ENCODE data around the gene JPT1. TPM values are rescaled to one million over a fixed set of nuclear protein-coding genes. Genes with fewer than 3 reads are reported as not detected.
"Not testable (repeated sequence)": the region's sequence is repeated elsewhere in the genome, so short reads cannot be mapped to it uniquely, and the experiment has no call there.

The JPT1 gene
- total and polyA plus RNA-seq, 8 donors: 8.0 to 405 (median 115) TPM

GRCh38 chr17:75176625-75177024 lies 22.3 kb upstream of the JPT1 start:
- H3K36me3 ChIP-seq: peaks cover 58 to 90% (median 83%) of the 10 kb centered on the region in 4 donors

GRCh38 chr17:75174996-75175395 lies 20.7 kb upstream of the JPT1 start:
- Histone ChIP-seq H3K4me1 (peaks cover 5 to 70% (median 26%) of the 10 kb centered on the region in 4 donors), H3K27ac (no peak overlapping the region), H3K36me3 (peaks cover 51 to 99% (median 95%) of the 10 kb centered on the region in 4 donors), H3K9me3 (no peaks in the 10 kb centered on the region), H3K4me3 (no peak overlapping the region), H3K27me3 (no peaks in the 10 kb centered on the region)
- no peak for TF ChIP-seq POLR2A (IDR thresholded peaks at IDR 0.05)
- no peak for TF ChIP-seq EP300 (IDR thresholded peaks at IDR 0.05)
- TF ChIP-seq, protein P1, sequence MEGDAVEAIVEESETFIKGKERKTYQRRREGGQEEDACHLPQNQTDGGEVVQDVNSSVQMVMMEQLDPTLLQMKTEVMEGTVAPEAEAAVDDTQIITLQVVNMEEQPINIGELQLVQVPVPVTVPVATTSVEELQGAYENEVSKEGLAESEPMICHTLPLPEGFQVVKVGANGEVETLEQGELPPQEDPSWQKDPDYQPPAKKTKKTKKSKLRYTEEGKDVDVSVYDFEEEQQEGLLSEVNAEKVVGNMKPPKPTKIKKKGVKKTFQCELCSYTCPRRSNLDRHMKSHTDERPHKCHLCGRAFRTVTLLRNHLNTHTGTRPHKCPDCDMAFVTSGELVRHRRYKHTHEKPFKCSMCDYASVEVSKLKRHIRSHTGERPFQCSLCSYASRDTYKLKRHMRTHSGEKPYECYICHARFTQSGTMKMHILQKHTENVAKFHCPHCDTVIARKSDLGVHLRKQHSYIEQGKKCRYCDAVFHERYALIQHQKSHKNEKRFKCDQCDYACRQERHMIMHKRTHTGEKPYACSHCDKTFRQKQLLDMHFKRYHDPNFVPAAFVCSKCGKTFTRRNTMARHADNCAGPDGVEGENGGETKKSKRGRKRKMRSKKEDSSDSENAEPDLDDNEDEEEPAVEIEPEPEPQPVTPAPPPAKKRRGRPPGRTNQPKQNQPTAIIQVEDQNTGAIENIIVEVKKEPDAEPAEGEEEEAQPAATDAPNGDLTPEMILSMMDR (IDR thresholded peaks at IDR 0.05): no peak
- no peak for TF ChIP-seq POLR2AphosphoS5 (IDR thresholded peaks at IDR 0.05)
- intact Hi-C loops (cut with DNase I; ENCODE audit: low total_unique reads): loop anchor here (10.0 kb wide), 1 partner anchor 60 kb away; no protein-coding TSS in a partner anchor
- WGBS, 5 donors: 92 to 96% (median 95%) methylated on average over 11 of the region's 11 CpGs
- no peak for DNase-seq

More at GRCh38 chr17:75176625-75177024, 22.3 kb upstream of the JPT1 start:
- Histone ChIP-seq H3K27ac (no peak overlapping the region), H3K4me1 (peaks cover 15 to 73% (median 29%) of the 10 kb centered on the region in 4 donors), H3K4me3 (no peak overlapping the region), H3K9me3 (no peaks in the 10 kb centered on the region), H3K27me3 (no peaks in the 10 kb centered on the region)
- 84 to 91% (median 86%) methylated on average over 5 of the region's 5 CpGs for WGBS, 5 donors
- intact Hi-C loops (cut with DNase I; ENCODE audit: low total_unique reads): loop anchor here (10.0 kb wide), 1 partner anchor 62 kb away; no protein-coding TSS in a partner anchor
- no peak for DNase-seq
- TF ChIP-seq, protein P1 (IDR thresholded peaks at IDR 0.05): no peak
- TF ChIP-seq EP300 (IDR thresholded peaks at IDR 0.05) (no peak), POLR2A (IDR thresholded peaks at IDR 0.05) (no peak), POLR2AphosphoS5 (IDR thresholded peaks at IDR 0.05) (no peak)

DNA sequence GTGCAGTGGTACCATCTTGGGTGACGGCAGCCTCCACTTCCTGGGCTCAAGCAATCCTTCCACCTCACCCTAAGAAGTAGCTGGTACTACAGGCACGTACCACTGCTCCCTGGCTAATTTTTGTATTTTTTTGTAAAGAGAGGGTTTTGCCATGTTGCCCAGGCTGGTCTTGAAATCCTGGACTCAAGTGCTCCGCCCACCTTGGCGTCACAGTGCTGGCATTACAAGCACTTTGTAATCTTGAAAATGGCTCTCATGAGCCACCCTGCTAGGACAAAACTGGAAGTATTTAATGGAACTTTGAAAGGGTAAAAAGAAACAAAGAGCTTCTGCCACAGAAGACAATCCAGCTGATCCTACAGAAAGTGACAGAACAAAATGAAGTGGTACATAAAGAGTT lies 19.2 kb upstream of the JPT1 start:
- peaks cover 52 to 99% (median 95%) of the 10 kb centered on the region in 4 donors for H3K36me3 ChIP-seq
- WGBS, 5 donors: 75 to 86% (median 81%) methylated on average over 4 of the region's 4 CpGs

DNA sequence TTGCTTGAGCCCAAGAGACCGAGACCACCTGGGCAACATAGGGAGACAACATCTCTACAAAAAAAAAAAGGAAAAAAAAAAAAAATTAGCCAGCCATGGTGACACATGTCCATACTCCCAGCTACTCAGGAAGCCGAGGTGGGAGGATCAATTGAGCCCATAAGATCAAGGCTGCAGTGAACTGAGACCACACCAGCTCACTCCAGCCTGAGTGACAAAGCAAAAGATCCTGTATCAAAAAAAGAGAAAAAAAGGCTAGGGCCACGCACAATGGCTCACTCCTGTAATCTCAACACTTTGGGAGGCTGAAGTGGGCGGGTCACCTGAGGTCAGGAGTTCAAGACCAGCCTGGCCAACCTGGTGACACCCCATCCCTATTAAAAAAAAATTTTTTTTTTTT lies 14.7 kb upstream of the JPT1 start:
- intact Hi-C loops (cut with DNase I; ENCODE audit: low total_unique reads): no loop called here
- Histone ChIP-seq H3K4me1 (peaks cover 0 to 61% (median 18%) of the 10 kb centered on the region in 4 donors), H3K36me3 (peaks cover 36 to 97% (median 90%) of the 10 kb centered on the region in 4 donors), H3K27me3 (no peaks in the 10 kb centered on the region), H3K9me3 (no peaks in the 10 kb centered on the region), H3K4me3 (no peak overlapping the region), H3K27ac (peak overlapping the region in 1 of 5 donors; percentile 25)
- DNase-seq: no peak
- 70 to 83% (median 77%) methylated on average over 4 of the region's 4 CpGs for WGBS, 5 donors
- TF ChIP-seq POLR2AphosphoS5 (IDR thresholded peaks at IDR 0.05) (no peak), POLR2A (IDR thresholded peaks at IDR 0.05) (no peak), EP300 (IDR thresholded peaks at IDR 0.05) (no peak)
- TF ChIP-seq, protein P1 (IDR thresholded peaks at IDR 0.05): no peak

More for the DNA sequence above, 19.2 kb upstream of the JPT1 start:
- TF ChIP-seq, protein P1 (IDR thresholded peaks at IDR 0.05): no peak
- TF ChIP-seq EP300 (IDR thresholded peaks at IDR 0.05) (no peak), POLR2AphosphoS5 (IDR thresholded peaks at IDR 0.05) (no peak), POLR2A (IDR thresholded peaks at IDR 0.05) (no peak)
- Histone ChIP-seq H3K4me1 (peaks cover 0 to 70% (median 21%) of the 10 kb centered on the region in 4 donors), H3K4me3 (no peak overlapping the region), H3K9me3 (no peaks in the 10 kb centered on the region), H3K27ac (no peak overlapping the region), H3K27me3 (no peaks in the 10 kb centered on the region)
- intact Hi-C loops (cut with DNase I; ENCODE audit: low total_unique reads): loop anchor here (10.0 kb wide), 1 partner anchor 59 kb away; no protein-coding TSS in a partner anchor
- DNase-seq: no peak

DNA sequence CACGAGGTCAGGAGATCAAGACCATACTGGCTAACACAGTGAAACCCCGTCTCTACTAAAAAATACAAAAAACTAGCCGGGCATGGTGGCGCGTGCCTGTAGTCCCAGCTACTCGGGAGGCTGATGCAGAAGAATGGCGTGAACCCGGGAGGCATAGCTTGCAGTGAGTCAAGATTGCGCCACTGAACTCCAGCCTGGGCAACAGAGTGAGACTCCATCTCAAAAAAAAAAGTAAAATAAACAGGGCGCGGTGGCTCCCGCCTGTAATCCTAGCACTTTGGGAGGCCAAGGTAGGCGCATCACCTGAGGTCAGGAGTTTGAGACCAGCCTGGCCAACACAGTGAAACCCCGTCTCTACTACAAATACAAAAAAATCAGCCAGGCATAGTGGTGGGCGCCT lies 10.3 kb upstream of the JPT1 start:
- DNase-seq; H3K27ac ChIP-seq; H3K4me3 ChIP-seq; H3K9me3 ChIP-seq; H3K27me3 ChIP-seq; intact Hi-C loops (cut with DNase I; ENCODE audit: low total_unique reads): not testable (repeated sequence)
- 94 to 98% (median 96%) methylated on average over 15 of the region's 15 CpGs for WGBS, 5 donors
- H3K36me3 ChIP-seq: peaks cover 19 to 64% (median 59%) of the 10 kb centered on the region in 4 donors
- peaks cover 0 to 36% (median 8%) of the 10 kb centered on the region in 4 donors for H3K4me1 ChIP-seq

All from stomach (tissue), 9 donors.